22Rv1 (cell line): Measurements from ENCODE around the gene SLC25A34.

Experiments
- ZFX ChIP-seq: fragments of 450-650 bp; IDR thresholded peaks from 2 replicates; pipeline ENCODE4 v1.6.1; 2017; ENCODE audit warnings: antibody characterized with exemption, borderline replicate concordance
- TF ChIP-seq, protein P1 (sequence below): fragments of 450-650 bp; IDR thresholded peaks from 2 replicates; pipeline ENCODE4 v1.5.1; 2017; ENCODE audit warnings: mild to moderate bottlenecking

DNA sequence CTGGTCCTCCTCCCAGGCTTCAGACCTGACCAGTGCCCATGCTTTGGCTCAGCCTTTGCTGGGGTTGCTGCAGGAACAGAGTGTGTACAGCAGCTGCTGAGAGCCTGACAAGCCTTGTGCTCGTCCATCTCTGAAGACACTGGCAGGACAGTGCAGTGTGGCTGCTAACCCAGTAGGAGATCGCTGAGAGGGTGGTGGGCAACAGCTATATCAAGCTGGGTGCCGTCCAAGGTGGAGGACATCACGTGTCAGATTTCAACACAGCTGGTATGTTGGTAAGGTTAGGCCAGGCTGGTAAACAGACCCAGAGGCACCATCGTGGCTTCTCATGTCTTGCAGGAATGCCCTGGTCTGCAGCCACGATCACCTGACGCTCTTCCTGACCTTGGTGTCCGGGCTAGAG is 17.9 kb upstream of the SLC25A34 start:
- TF ChIP-seq, protein P1, sequence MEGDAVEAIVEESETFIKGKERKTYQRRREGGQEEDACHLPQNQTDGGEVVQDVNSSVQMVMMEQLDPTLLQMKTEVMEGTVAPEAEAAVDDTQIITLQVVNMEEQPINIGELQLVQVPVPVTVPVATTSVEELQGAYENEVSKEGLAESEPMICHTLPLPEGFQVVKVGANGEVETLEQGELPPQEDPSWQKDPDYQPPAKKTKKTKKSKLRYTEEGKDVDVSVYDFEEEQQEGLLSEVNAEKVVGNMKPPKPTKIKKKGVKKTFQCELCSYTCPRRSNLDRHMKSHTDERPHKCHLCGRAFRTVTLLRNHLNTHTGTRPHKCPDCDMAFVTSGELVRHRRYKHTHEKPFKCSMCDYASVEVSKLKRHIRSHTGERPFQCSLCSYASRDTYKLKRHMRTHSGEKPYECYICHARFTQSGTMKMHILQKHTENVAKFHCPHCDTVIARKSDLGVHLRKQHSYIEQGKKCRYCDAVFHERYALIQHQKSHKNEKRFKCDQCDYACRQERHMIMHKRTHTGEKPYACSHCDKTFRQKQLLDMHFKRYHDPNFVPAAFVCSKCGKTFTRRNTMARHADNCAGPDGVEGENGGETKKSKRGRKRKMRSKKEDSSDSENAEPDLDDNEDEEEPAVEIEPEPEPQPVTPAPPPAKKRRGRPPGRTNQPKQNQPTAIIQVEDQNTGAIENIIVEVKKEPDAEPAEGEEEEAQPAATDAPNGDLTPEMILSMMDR, result no peak
- no peak for TF ChIP-seq ZFX
